ENCODE results near the gene AQR.

DNA sequence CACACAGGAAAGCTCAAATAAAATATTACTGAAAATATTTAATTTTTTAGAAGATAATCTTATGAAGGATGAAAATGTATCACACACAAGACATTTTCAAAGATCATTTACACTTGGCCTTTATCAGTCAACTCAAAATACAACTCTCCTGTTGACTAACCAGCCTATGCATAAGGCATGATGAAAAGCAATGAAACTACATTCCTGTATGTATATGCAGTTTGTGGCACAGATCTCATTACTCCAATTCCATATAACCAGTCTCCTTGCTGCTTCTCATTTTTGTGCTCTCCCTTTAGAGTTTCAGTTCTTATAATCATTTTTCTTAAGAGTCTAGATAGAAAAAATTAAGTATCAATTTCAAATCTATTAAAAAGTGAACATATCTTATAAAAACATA lies 25.8 kb downstream of the AQR start:
- TF ChIP-seq CTCF (IDR thresholded peaks at IDR 0.05) (no peak), POLR2AphosphoS5 (IDR thresholded peaks at IDR 0.05; ENCODE audit: insufficient read depth in 1 of 2, low read depth in 1 of 2) (no peak), POLR2A (IDR thresholded peaks at IDR 0.05) (no peak)
